Measurements from ENCODE around the gene SHKBP1. TPM values are rescaled to one million over a fixed set of nuclear protein-coding genes. Genes with fewer than 3 reads are reported as not detected.

Gene SHKBP1
- total and polyA plus RNA-seq, 9 of the 15 experiments (the other 6 are each of a cell fraction or from before 2014, with no cell fraction given) = 1.2 to 58.1 (median 22.3) TPM

GRCh38 chr19:40578442-40578908 is 1.8 kb downstream of the SHKBP1 start:
- ATAC-seq (peak; percentile 89), FAIRE-seq (peak; percentile 98), DNase-seq (ENCODE audit: extremely low read depth in 1 of 4, low spot score in 3 of 4) (peak; percentile 76 to 90 (median 81))
- no peaks in the 10 kb centered on the region for H3K27me3 ChIP-seq (ENCODE audit: control insufficient read depth in 2 of 2, insufficient read depth in 2 of 2, low read length in 2 of 2)
- H3K4me1 ChIP-seq (replicated peaks in 1 of 2; ENCODE audit: control insufficient read depth in 2 of 2, insufficient read depth in 2 of 2, low read length in 2 of 2) = peaks cover 17 to 45% of the 10 kb centered on the region in 2 experiments
- in situ Hi-C loops (cut with MboI) = no loop called here
- no peak overlapping the region for H2AFZ ChIP-seq (ENCODE audit: low read depth, low read length)
- H4K20me1 ChIP-seq (replicated peaks; ENCODE audit: control insufficient read depth, insufficient read depth, low read length) = no peaks in the 10 kb centered on the region
- 28% methylated on average over 12 of the region's 12 CpGs for WGBS (ENCODE audit: insufficient coverage, low coverage, missing lambda C conversion rate)
- peaks cover 21% of the 10 kb centered on the region; the same call in 1 of the 3 replicates for H3K36me3 ChIP-seq (ENCODE audit: control insufficient read depth, insufficient read depth, low read length)
- H3K9me1 ChIP-seq (ENCODE audit: control insufficient read depth, insufficient read depth, low read length) = no peaks in the 10 kb centered on the region
- peak overlapping the region; percentile 93; the same call in 1 of the 2 replicates for H3K4me2 ChIP-seq (ENCODE audit: insufficient read depth, low read length)
- no TSS peak for BruUV-seq (replicated peaks)
- H3K27ac ChIP-seq (ENCODE audit: extremely low read depth, low read depth, low read length) = no peak overlapping the region
- H3K9ac ChIP-seq (ENCODE audit: insufficient read depth in 1 of 2, low read depth in 2 of 2, low read length in 2 of 2) = no peak overlapping the region
- H3K4me3 ChIP-seq = no peak overlapping the region
- POLR2A ChIA-PET = interaction anchor here (0.7 to 2.0 kb wide), 10 partner anchors 10 to 349 kb away, joined by 3 to 6 read pairs (median 4); partner anchors contain the start of gene LTBP4
- CTCF ChIA-PET (ENCODE audit: low intra/inter-chr PET ratio) = no interaction called here
- H3K9me3 ChIP-seq (replicated peaks; ENCODE audit: control insufficient read depth, insufficient read depth, low read depth, low read length) = no peaks in the 10 kb centered on the region
- intact Hi-C loops (cut with micrococcal nuclease) = no loop called here
- H3K79me2 ChIP-seq (ENCODE audit: control insufficient read depth, insufficient read depth, low read length) = peaks cover 7% of the 10 kb centered on the region; the same call in 2 of the 3 replicates
- TF ChIP-seq ZNF175 (CRISPR knock-in tag; IDR thresholded peaks at IDR 0.05; ENCODE audit: low read depth) = peak; percentile 93
- TF ChIP-seq NEUROD1 (IDR thresholded peaks at IDR 0.05; ENCODE audit: borderline replicate concordance, low read depth, low read length, partially characterized antibody) = no peak
- TF ChIP-seq, protein P1, sequence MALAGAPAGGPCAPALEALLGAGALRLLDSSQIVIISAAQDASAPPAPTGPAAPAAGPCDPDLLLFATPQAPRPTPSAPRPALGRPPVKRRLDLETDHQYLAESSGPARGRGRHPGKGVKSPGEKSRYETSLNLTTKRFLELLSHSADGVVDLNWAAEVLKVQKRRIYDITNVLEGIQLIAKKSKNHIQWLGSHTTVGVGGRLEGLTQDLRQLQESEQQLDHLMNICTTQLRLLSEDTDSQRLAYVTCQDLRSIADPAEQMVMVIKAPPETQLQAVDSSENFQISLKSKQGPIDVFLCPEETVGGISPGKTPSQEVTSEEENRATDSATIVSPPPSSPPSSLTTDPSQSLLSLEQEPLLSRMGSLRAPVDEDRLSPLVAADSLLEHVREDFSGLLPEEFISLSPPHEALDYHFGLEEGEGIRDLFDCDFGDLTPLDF (CRISPR knock-in tag; IDR thresholded peaks at IDR 0.05) = no peak
- TF ChIP-seq ZNF518B (CRISPR knock-in tag; IDR thresholded peaks at IDR 0.05) = no peak
- no peak for TF ChIP-seq CBFA2T3 (IDR thresholded peaks at IDR 0.05)
- TF ChIP-seq USF1 (CRISPR knock-in tag; IDR thresholded peaks at IDR 0.05) = no peak
- TF ChIP-seq ZNF444 (CRISPR knock-in tag; IDR thresholded peaks at IDR 0.05) = no peak
- TF ChIP-seq SREBF1 (IDR thresholded peaks at IDR 0.05; ENCODE audit: borderline replicate concordance, low read depth, low read length) = peak; percentile 64; the same call in 1 of the 2 replicates
- no peak for TF ChIP-seq ZNF41 (CRISPR knock-in tag; conservative IDR thresholded peaks at IDR 0.05)
- TF ChIP-seq ZNF3 (CRISPR knock-in tag; IDR thresholded peaks at IDR 0.05) = no peak
- TF ChIP-seq, protein P2, sequence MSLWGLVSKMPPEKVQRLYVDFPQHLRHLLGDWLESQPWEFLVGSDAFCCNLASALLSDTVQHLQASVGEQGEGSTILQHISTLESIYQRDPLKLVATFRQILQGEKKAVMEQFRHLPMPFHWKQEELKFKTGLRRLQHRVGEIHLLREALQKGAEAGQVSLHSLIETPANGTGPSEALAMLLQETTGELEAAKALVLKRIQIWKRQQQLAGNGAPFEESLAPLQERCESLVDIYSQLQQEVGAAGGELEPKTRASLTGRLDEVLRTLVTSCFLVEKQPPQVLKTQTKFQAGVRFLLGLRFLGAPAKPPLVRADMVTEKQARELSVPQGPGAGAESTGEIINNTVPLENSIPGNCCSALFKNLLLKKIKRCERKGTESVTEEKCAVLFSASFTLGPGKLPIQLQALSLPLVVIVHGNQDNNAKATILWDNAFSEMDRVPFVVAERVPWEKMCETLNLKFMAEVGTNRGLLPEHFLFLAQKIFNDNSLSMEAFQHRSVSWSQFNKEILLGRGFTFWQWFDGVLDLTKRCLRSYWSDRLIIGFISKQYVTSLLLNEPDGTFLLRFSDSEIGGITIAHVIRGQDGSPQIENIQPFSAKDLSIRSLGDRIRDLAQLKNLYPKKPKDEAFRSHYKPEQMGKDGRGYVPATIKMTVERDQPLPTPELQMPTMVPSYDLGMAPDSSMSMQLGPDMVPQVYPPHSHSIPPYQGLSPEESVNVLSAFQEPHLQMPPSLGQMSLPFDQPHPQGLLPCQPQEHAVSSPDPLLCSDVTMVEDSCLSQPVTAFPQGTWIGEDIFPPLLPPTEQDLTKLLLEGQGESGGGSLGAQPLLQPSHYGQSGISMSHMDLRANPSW (CRISPR knock-in tag; IDR thresholded peaks at IDR 0.05) = no peak
- TF ChIP-seq CBX1 (IDR thresholded peaks at IDR 0.05; ENCODE audit: low read depth) = no peak
- no peak for TF ChIP-seq BRD9 (IDR thresholded peaks at IDR 0.05; ENCODE audit: low read depth, partially characterized antibody)
- no peak for TF ChIP-seq ZNF133 (CRISPR knock-in tag; IDR thresholded peaks at IDR 0.05)
- no peak for TF ChIP-seq ZNF124 (CRISPR knock-in tag; IDR thresholded peaks at IDR 0.05)

Measured in K562 (cell line).